H1 (cell line): ENCODE data around the gene PDE4D. TPM values are rescaled to one million over a fixed set of nuclear protein-coding genes. Genes with fewer than 3 reads are reported as not detected.

Experiments used
- CTCF ChIA-PET: fragments of 300-600 bp; sonication (Branson Sonifier 250); formaldehyde crosslinking; loops from one replicate; lab custom pipeline; 2021; ENCODE audit not compliant: partially characterized antibody; lab: Charles Lee
- POLR2A ChIA-PET: fragments of 300-600 bp; sonication (Branson Sonifier 250); formaldehyde crosslinking; loops from one replicate; lab custom pipeline; 2021; ENCODE audit warnings: inconsistent platforms; ENCODE audit not compliant: partially characterized antibody; lab: Charles Lee
- DNase-seq, 2 experiments: peaks; one replicate each; pipeline versions ENCODE4 v3.0.0 to v3.0.0-alpha.2; 2010 to 2022; ENCODE audit warnings: low spot score in 2 of 2, low read depth in 1 of 2, mixed read lengths in 1 of 2
- FAIRE-seq: peaks from 2 replicates; lab custom pipeline; 2011; peaks lifted over from hg19 to GRCh38; lab: Jason Lieb, UNC
- H2AFZ ChIP-seq: 2 replicates; pipeline ENCODE4 v1.8.1; 2012; ENCODE audit warnings: low read length, inconsistent platforms
- H2AK5ac ChIP-seq: 2 replicates; pipeline ENCODE4 v1.6.1; 2013; ENCODE audit warnings: low read depth, low read length
- H2BK120ac ChIP-seq: replicated peaks from 2 replicates; pipeline ENCODE3; 2013; ENCODE audit warnings: low read depth, low read length, inconsistent platforms
- H2BK12ac ChIP-seq: 2 replicates; pipeline ENCODE4 v1.6.1; 2013; ENCODE audit warnings: low read depth, low read length
- H2BK15ac ChIP-seq: 2 replicates; pipeline ENCODE4 v1.6.1; 2013; ENCODE audit warnings: low read length
- H2BK20ac ChIP-seq: 2 replicates; pipeline ENCODE4 v1.6.1; 2013; ENCODE audit warnings: low read length
- H2BK5ac ChIP-seq: 2 replicates; pipeline ENCODE4 v1.6.1; 2013; ENCODE audit warnings: low read depth, low read length
- H3K14ac ChIP-seq: 2 replicates; pipeline ENCODE4 v1.6.1; 2013; ENCODE audit warnings: inconsistent platforms; ENCODE audit not compliant: insufficient read length
- H3K18ac ChIP-seq: 2 replicates; pipeline ENCODE4 v1.6.1; 2013; ENCODE audit warnings: low read length; ENCODE audit errors: extremely low read depth
- H3K23ac ChIP-seq: 2 replicates; pipeline ENCODE4 v1.6.1; 2013; ENCODE audit warnings: inconsistent platforms; ENCODE audit not compliant: insufficient read length
- H3K23me2 ChIP-seq: 2 replicates; pipeline ENCODE4 v1.6.1; 2013; ENCODE audit warnings: low read depth, low read length
- H3K27ac ChIP-seq: 2 replicates; pipeline ENCODE4 v1.6.1; 2011; ENCODE audit warnings: low read depth, low read length, inconsistent platforms
- H3K27me3 ChIP-seq, 4 experiments: replicated peaks in 1 of 4; 1 replicate in 1 of 4; 2 replicates in 3 of 4; pipeline versions ENCODE4 v1.6.1 to v1.8.1; 2011 to 2013; ENCODE audit warnings: low read length in 3 of 4, mild to moderate bottlenecking in 3 of 4, inconsistent platforms in 2 of 4, mixed read lengths in 2 of 4, moderate library complexity in 1 of 4; ENCODE audit not compliant: control insufficient read depth in 3 of 4, insufficient read depth in 3 of 4; ENCODE audit errors: extremely low read depth in 1 of 4
- H3K36me3 ChIP-seq, 4 experiments: 2 replicates each; pipeline versions ENCODE4 v1.6.1 to v1.8.1; 2011 to 2013; ENCODE audit warnings: mild to moderate bottlenecking in 4 of 4, low read length in 3 of 4, moderate library complexity in 2 of 4, control low read depth in 1 of 4, inconsistent platforms in 1 of 4; ENCODE audit not compliant: insufficient read depth in 4 of 4, control insufficient read depth in 2 of 4
- H3K4ac ChIP-seq: replicated peaks from 2 replicates; pipeline ENCODE3; 2013; ENCODE audit warnings: low read length, low read depth, mixed read lengths, inconsistent platforms; ENCODE audit not compliant: insufficient read length
- H3K4me1 ChIP-seq, 4 experiments: replicated peaks in 1 of 4; 1 replicate in 1 of 4; 2 replicates in 3 of 4; pipeline versions ENCODE4 v1.6.1 to v1.8.1; 2011 to 2013; ENCODE audit warnings: low read length in 3 of 4, inconsistent platforms in 2 of 4, mixed read lengths in 1 of 4; ENCODE audit not compliant: insufficient read depth in 4 of 4, control insufficient read depth in 3 of 4
- H3K4me2 ChIP-seq, 2 experiments: 2 replicates each; pipeline versions ENCODE4 v1.6.1 to v1.8.1; 2011 to 2013; ENCODE audit warnings: low read depth in 2 of 2, low read length in 2 of 2, control low read depth in 1 of 2, inconsistent platforms in 1 of 2, mild to moderate bottlenecking in 1 of 2; ENCODE audit not compliant: insufficient read depth in 1 of 2
- H3K4me3 ChIP-seq, 4 experiments: fragments of 200-600, 300-600 bp in 1 of 4; sonication (generic), shearing (Covaris generic), sonication (Bioruptor Twin) in 1 of 4; 2 replicates each; pipeline versions ENCODE4 v1.5.1 to v1.8.1; 2011 to 2016; ENCODE audit warnings: low read length in 4 of 4, low read depth in 3 of 4, control low read depth in 2 of 4, inconsistent platforms in 2 of 4, mild to moderate bottlenecking in 2 of 4, mixed read lengths in 1 of 4, moderate library complexity in 1 of 4; ENCODE audit not compliant: insufficient read depth in 2 of 4; ENCODE audit errors: extremely low read depth in 1 of 4
- H3K56ac ChIP-seq: replicated peaks from 2 replicates; pipeline ENCODE3; 2013; ENCODE audit warnings: low read depth, mild to moderate bottlenecking, mixed read lengths, low read length, inconsistent platforms; ENCODE audit not compliant: insufficient read length
- H3K79me1 ChIP-seq: 2 replicates; pipeline ENCODE4 v1.6.1; 2013; ENCODE audit warnings: low read depth, low read length, control low read depth
- H3K79me2 ChIP-seq, 2 experiments: 2 replicates each; pipeline versions ENCODE4 v1.6.1 to v1.8.1; 2012 to 2013; ENCODE audit warnings: low read length in 2 of 2, mild to moderate bottlenecking in 2 of 2, inconsistent platforms in 1 of 2; ENCODE audit not compliant: insufficient read depth in 2 of 2, control insufficient read depth in 1 of 2
- H3K9ac ChIP-seq, 4 experiments: replicated peaks in 1 of 4; 1 replicate in 1 of 4; 2 replicates in 3 of 4; pipeline versions ENCODE4 v1.6.1 to v1.8.1; 2011 to 2013; ENCODE audit warnings: low read depth in 3 of 4, low read length in 3 of 4, control low read depth in 2 of 4, mild to moderate bottlenecking in 2 of 4, moderate library complexity in 2 of 4, inconsistent platforms in 1 of 4; ENCODE audit errors: extremely low read depth in 1 of 4
- H3K9me3 ChIP-seq, 2 experiments: 2 replicates each; pipeline versions ENCODE4 v1.6.1 to v1.8.1; 2012 to 2013; ENCODE audit warnings: mild to moderate bottlenecking in 2 of 2, moderate library complexity in 2 of 2, control low read depth in 1 of 2, inconsistent platforms in 1 of 2, low read depth in 1 of 2, low read length in 1 of 2, mixed read lengths in 1 of 2; ENCODE audit not compliant: insufficient read depth in 2 of 2
- H4K20me1 ChIP-seq, 2 experiments: replicated peaks in 1 of 2; 2 replicates each; pipeline versions ENCODE3 to v1.8.1; 2011 to 2013; ENCODE audit warnings: inconsistent platforms in 2 of 2, low read length in 2 of 2, mild to moderate bottlenecking in 1 of 2; ENCODE audit not compliant: insufficient read depth in 2 of 2, control insufficient read depth in 1 of 2
- H4K5ac ChIP-seq: 2 replicates; pipeline ENCODE4 v1.6.1; 2013; ENCODE audit warnings: low read length, low read depth, mixed read lengths, inconsistent platforms; ENCODE audit not compliant: insufficient read length
- H4K8ac ChIP-seq: 2 replicates; pipeline ENCODE4 v1.8.0; 2013; ENCODE audit warnings: mild to moderate bottlenecking, moderate library complexity, low read length, inconsistent platforms; ENCODE audit not compliant: insufficient read depth; ENCODE audit errors: extremely low read depth
- H4K91ac ChIP-seq: replicated peaks from 2 replicates; pipeline ENCODE3; 2013; ENCODE audit warnings: low read length, mixed read lengths, inconsistent platforms; ENCODE audit not compliant: insufficient read length
- RAD21 ChIP-seq, 2 experiments: IDR thresholded peaks in 1 of 2; conservative IDR thresholded peaks in 1 of 2; 2 replicates each; pipeline ENCODE4 v1.6.1; 2011; ENCODE audit warnings: low read depth in 2 of 2, low read length in 2 of 2, improper control_type of control experiment in 1 of 2, inconsistent platforms in 1 of 2, mild to moderate bottlenecking in 1 of 2, moderate library complexity in 1 of 2
- TAF7 ChIP-seq: optimal IDR thresholded peaks from 2 replicates; pipeline ENCODE3; 2011; ENCODE audit warnings: low read depth, mild to moderate bottlenecking, inconsistent platforms, low read length, moderate library complexity, borderline replicate concordance
- WGBS, 2 experiments: shearing (Covaris generic) in 1 of 2; methylation state at CpG; one replicate each; pipeline versions ENCODE4 v1.1.6 to v1.1.7; 2013 to 2015; ENCODE audit warnings: low lambda C conversion rate in 2 of 2, mixed read lengths in 2 of 2, inconsistent platforms in 1 of 2, low coverage in 1 of 2, missing lambda C conversion rate in 1 of 2; ENCODE audit not compliant: insufficient replicate concordance in 2 of 2, insufficient coverage in 1 of 2, insufficient read length in 1 of 2; ENCODE audit errors: extremely low coverage in 1 of 2, missing lambda C conversion rate in 1 of 2; 5-methylcytosine and 5-hydroxymethylcytosine counted together
- polyA plus RNA-seq, 7 experiments: library from polyadenylated mRNA; depleted of rRNA in 3 of 7; stranded (reverse) in 5 of 7; unstranded in 2 of 7; fragments of >200 nt in 5 of 7; fragments of 200-250 nt in 2 of 7; gene quantifications; 1 replicate in 5 of 7; 2 replicates in 1 of 7; 4 replicates in 1 of 7; pipeline versions ENCODE4 v1.2.1 to v1.2.3, GENCODE V29; 2011 to 2013; ENCODE audit warnings: missing spikeins in 2 of 7, mixed read lengths in 2 of 7
- total RNA-seq: library from RNA; stranded (reverse); fragmentation: NEBNext Ultra II Directional; extraction: Animal tissue kit (Norgen Biotek cat#: 25700); gene quantifications from 2 replicates; pipeline ENCODE4 v1.2.1, GENCODE V29; 2021
- TF ChIP-seq, protein P1 (sequence below), 3 experiments: IDR thresholded peaks; 1 replicate in 2 of 3; 2 replicates in 1 of 3; pipeline versions ENCODE4 v1.5.1 to v1.6.1; 2011; ENCODE audit warnings: low read length in 3 of 3, mild to moderate bottlenecking in 3 of 3, inconsistent platforms in 2 of 3, low read depth in 1 of 3, moderate library complexity in 1 of 3; ENCODE audit not compliant: insufficient read depth in 1 of 3; ENCODE audit errors: control extremely low read depth in 1 of 3

Gene PDE4D
- total and polyA plus RNA-seq, 2 of the 8 experiments (the other 6 are each of a cell fraction or from before 2014, with no cell fraction given) = 2.3 to 3.7 TPM

DNA sequence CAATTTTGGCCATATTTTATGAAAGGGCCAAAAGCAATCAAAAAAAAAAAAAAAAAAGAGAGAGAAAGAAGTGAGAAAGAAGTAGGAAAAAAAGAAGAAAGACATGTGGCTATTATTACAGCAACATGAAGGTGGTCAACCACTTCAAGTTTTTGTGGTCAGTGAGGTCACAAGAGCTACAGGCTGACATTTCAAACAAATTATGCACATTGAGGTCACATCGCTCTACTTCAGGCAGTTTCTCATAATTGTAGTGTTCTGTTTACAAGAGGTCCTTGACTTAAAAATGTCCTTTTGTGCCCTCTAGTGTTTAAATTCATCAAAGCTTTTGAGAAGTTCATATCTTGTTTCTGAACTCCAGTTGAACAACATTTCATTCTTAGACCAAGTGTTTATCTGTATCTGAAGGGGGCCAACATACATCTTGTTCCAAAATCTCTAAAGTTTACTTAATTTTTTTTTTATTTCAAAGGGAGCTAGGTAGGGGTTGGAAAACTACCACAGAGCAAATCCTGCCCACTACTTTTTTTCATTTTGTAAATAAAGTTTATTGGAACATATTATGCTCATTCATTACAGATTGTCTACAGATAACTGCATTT lies 513.1 kb downstream of the PDE4D start:
- peak; percentile 49 for TF ChIP-seq RAD21 (IDR thresholded peaks at IDR 0.05 in 1 of 2, conservative IDR thresholded peaks at IDR 0.05 in 1 of 2; ENCODE audit: low read depth in 2 of 2, low read length in 2 of 2)
- TF ChIP-seq, protein P1, sequence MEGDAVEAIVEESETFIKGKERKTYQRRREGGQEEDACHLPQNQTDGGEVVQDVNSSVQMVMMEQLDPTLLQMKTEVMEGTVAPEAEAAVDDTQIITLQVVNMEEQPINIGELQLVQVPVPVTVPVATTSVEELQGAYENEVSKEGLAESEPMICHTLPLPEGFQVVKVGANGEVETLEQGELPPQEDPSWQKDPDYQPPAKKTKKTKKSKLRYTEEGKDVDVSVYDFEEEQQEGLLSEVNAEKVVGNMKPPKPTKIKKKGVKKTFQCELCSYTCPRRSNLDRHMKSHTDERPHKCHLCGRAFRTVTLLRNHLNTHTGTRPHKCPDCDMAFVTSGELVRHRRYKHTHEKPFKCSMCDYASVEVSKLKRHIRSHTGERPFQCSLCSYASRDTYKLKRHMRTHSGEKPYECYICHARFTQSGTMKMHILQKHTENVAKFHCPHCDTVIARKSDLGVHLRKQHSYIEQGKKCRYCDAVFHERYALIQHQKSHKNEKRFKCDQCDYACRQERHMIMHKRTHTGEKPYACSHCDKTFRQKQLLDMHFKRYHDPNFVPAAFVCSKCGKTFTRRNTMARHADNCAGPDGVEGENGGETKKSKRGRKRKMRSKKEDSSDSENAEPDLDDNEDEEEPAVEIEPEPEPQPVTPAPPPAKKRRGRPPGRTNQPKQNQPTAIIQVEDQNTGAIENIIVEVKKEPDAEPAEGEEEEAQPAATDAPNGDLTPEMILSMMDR (IDR thresholded peaks at IDR 0.05; ENCODE audit: control extremely low read depth in 1 of 3, insufficient read depth in 1 of 3, low read depth in 1 of 3, low read length in 3 of 3) = peak in 1 of 3 experiments; percentile 20; a peak in 1 of 4 replicates
- TF ChIP-seq TAF7 = no peak
- Histone ChIP-seq H3K9me3 (no peaks in the 10 kb centered on the region), H3K4ac (no peak overlapping the region), H2BK12ac (no peak overlapping the region), H3K18ac (no peak overlapping the region), H4K8ac (no peak overlapping the region), H3K27me3 (no peaks in the 10 kb centered on the region), H3K4me1 (no peaks in the 10 kb centered on the region), H3K9ac (no peak overlapping the region), H2BK15ac (no peak overlapping the region), H3K79me1 (no peaks in the 10 kb centered on the region), H2AK5ac (no peak overlapping the region), H2BK120ac (no peak overlapping the region), H3K56ac (no peak overlapping the region), H4K91ac (no peak overlapping the region), H3K79me2 (no peaks in the 10 kb centered on the region), H2BK5ac (no peak overlapping the region), H3K4me3 (no peak overlapping the region), H3K36me3 (no peaks in the 10 kb centered on the region), H3K14ac (no peak overlapping the region), H4K20me1 (no peaks in the 10 kb centered on the region), H3K4me2 (no peak overlapping the region), H4K5ac (no peak overlapping the region), H2BK20ac (no peak overlapping the region), H3K23me2 (no peaks in the 10 kb centered on the region), H3K23ac (no peak overlapping the region), H3K27ac (no peak overlapping the region), H2AFZ (no peak overlapping the region)
- CTCF ChIA-PET = interaction anchor here (0.7 to 2.6 kb wide), 29 partner anchors 9 to 421 kb away, joined by 3 to 33 read pairs (median 4); no protein-coding TSS in a partner anchor
- WGBS, 2 experiments = 69% methylated on average over 1 of the region's 1 CpG; no CpG with 5 or more reads in 1 of the 2 experiments
- POLR2A ChIA-PET = no interaction called here
- DNase-seq (no peak), FAIRE-seq (peak; percentile 68)
